K562 (cell line): ENCODE data around the gene ECI1. TPM values are rescaled to one million over a fixed set of nuclear protein-coding genes. Genes with fewer than 3 reads are reported as not detected.

Experiments used
- BRD9 ChIP-seq: fragments of 450-650 bp; IDR thresholded peaks from 2 replicates; pipeline ENCODE4 v1.6.1; 2018; ENCODE audit warnings: low read depth; ENCODE audit not compliant: partially characterized antibody
- CBX5 ChIP-seq: IDR thresholded peaks from 2 replicates; pipeline ENCODE4 v1.6.1; 2014; ENCODE audit warnings: low read depth, borderline replicate concordance
- CHD1 ChIP-seq: fragments of 200-600 bp; sonication (generic); IDR thresholded peaks from one replicate; pipeline ENCODE4 v1.6.1; 2012; ENCODE audit warnings: mild to moderate bottlenecking, moderate library complexity, low read length, inconsistent platforms
- LEF1 ChIP-seq: fragments of 450-650 bp; IDR thresholded peaks from 2 replicates; pipeline ENCODE4 v1.6.1; 2016; ENCODE audit warnings: mild to moderate bottlenecking
- MEF2D ChIP-seq: conservative IDR thresholded peaks from 2 replicates; pipeline ENCODE4 v1.6.1; 2016; ENCODE audit warnings: low read depth, missing genetic modification characterization, missing compliant biosample characterization
- NFIX ChIP-seq: fragments of 250-450 bp; sonication (Bioruptor Pico); IDR thresholded peaks from 2 replicates; pipeline ENCODE4 v1.4.0; 2020; ENCODE audit warnings: low read depth, mild to moderate bottlenecking, moderate library complexity
- NONO ChIP-seq, 2 experiments: fragments of 200-400 bp in 1 of 2; fragments of 450-650 bp in 1 of 2; formaldehyde crosslinking in 1 of 2; IDR thresholded peaks; 2 replicates each; pipeline ENCODE4 v1.6.1; 2017; ENCODE audit warnings: low read depth in 2 of 2, mild to moderate bottlenecking in 2 of 2, moderate library complexity in 2 of 2, low read length in 1 of 2
- RAD21 ChIP-seq, 2 experiments: fragments of 250-450 bp in 1 of 2; fragments of 450-650 bp in 1 of 2; sonication (Bioruptor Pico) in 1 of 2; formaldehyde crosslinking in 1 of 2; IDR thresholded peaks in 1 of 2; conservative IDR thresholded peaks in 1 of 2; 2 replicates each; pipeline versions ENCODE4 v1.4.0 to v1.8.0; 2020 to 2022; ENCODE audit warnings: mild to moderate bottlenecking in 2 of 2, moderate library complexity in 1 of 2
- SMAD1 ChIP-seq: fragments of 150-350 bp; IDR thresholded peaks from 2 replicates; pipeline ENCODE4 v1.6.1; 2014; ENCODE audit warnings: low read length, low read depth; ENCODE audit not compliant: partially characterized antibody
- TCF7L2 ChIP-seq: fragments of 150-350 bp; IDR thresholded peaks from 2 replicates; pipeline ENCODE4 v1.6.1; 2016; ENCODE audit warnings: low read depth, mild to moderate bottlenecking, low read length, moderate library complexity
- XRCC3 ChIP-seq: fragments of 450-650 bp; IDR thresholded peaks from 2 replicates; pipeline ENCODE4 v1.6.1; 2017; ENCODE audit warnings: mild to moderate bottlenecking, moderate library complexity
- polyA plus RNA-seq, 8 experiments: library from polyadenylated mRNA; depleted of rRNA in 4 of 8; stranded (reverse) in 5 of 8; unstranded in 3 of 8; fragments of >200 nt; fragmentation: Nextera tagmentation in 2 of 8; fragmentation: Illumina TruSeq in 1 of 8; extraction: Ambion mirVana in 2 of 8; extraction: Trizol in 1 of 8; gene quantifications; 2 replicates each; pipeline versions ENCODE4 v1.2.1 to v1.2.3, GENCODE V29; 2011 to 2014; ENCODE audit warnings: inconsistent platforms in 1 of 8, missing spikeins in 1 of 8
- total RNA-seq, 7 experiments: library from RNA; depleted of rRNA in 6 of 7; stranded (reverse); fragments of >200 nt in 6 of 7; fragmentation: Illumina TruSeq in 2 of 7; extraction: Trizol in 2 of 7; gene quantifications; 2 replicates each; pipeline versions ENCODE4 v1.2.1 to v1.2.3, GENCODE V29; 2011 to 2021; ENCODE audit warnings: low replicate concordance in 1 of 7
- TF ChIP-seq, protein P1 (sequence below): fragments of 450-650 bp; IDR thresholded peaks from 2 replicates; pipeline ENCODE4 v1.6.1; 2018; ENCODE audit not compliant: partially characterized antibody
- TF ChIP-seq, protein P2 (sequence below), 2 experiments: fragments of 450-650 bp in 1 of 2; IDR thresholded peaks; 2 replicates each; pipeline ENCODE4 v1.6.1; 2011 to 2017; ENCODE audit warnings: low read depth in 2 of 2, antibody characterized with exemption in 1 of 2, borderline replicate concordance in 1 of 2, low read length in 1 of 2, mild to moderate bottlenecking in 1 of 2, mixed read lengths in 1 of 2; ENCODE audit not compliant: control insufficient read depth in 1 of 2
- TF ChIP-seq, protein P3 (sequence below): fragments of 250-450 bp; sonication (Bioruptor Pico); IDR thresholded peaks from 2 replicates; pipeline ENCODE4 v1.9.0; 2021; ENCODE audit warnings: mild to moderate bottlenecking

ECI1 gene
- total and polyA plus RNA-seq, 9 of the 15 experiments (the other 6 are each of a cell fraction or from before 2014, with no cell fraction given): 4.7 to 189 (median 54.0) TPM

DNA sequence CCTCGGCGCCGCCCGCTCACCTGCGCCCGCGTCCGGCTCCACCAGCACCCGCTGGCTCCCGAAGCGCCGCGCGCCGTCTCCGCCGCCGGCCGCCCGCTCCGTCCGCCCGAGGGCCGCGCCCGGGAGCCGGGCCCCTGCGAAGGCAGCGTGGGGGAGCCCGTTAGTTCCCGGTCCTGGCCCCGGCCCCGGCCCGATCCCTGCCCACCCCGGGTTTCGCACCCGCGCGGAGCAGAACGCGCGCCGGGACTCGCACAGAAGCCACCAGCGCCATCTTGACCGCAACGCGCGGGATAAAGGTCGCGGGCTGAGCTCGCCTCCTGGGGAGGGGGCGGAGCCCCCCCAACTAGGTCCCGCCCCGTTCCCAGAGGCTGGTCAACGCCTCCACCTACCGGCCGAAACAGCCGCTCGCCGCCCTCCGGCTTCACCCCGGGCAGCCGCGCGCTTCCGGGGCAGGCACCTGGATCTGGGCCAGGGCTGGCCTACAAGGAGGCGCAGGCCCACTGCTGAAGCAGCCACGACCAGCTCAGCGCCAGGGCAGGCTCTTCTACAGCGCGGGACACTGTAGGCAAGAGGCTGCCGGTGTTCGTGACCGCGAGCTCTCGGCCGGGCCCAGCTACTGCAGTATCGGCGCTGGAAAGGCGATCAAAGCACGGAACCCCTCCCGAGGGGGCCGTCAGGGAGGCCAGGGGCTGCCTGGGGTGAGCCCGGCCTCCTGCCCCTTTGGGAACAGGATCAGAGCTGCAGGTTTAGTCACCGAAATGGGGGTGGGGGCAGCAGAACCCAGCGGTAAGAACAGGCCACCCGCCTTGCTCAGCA is at the start of gene ECI1 (continued):
- TF ChIP-seq, protein P1, sequence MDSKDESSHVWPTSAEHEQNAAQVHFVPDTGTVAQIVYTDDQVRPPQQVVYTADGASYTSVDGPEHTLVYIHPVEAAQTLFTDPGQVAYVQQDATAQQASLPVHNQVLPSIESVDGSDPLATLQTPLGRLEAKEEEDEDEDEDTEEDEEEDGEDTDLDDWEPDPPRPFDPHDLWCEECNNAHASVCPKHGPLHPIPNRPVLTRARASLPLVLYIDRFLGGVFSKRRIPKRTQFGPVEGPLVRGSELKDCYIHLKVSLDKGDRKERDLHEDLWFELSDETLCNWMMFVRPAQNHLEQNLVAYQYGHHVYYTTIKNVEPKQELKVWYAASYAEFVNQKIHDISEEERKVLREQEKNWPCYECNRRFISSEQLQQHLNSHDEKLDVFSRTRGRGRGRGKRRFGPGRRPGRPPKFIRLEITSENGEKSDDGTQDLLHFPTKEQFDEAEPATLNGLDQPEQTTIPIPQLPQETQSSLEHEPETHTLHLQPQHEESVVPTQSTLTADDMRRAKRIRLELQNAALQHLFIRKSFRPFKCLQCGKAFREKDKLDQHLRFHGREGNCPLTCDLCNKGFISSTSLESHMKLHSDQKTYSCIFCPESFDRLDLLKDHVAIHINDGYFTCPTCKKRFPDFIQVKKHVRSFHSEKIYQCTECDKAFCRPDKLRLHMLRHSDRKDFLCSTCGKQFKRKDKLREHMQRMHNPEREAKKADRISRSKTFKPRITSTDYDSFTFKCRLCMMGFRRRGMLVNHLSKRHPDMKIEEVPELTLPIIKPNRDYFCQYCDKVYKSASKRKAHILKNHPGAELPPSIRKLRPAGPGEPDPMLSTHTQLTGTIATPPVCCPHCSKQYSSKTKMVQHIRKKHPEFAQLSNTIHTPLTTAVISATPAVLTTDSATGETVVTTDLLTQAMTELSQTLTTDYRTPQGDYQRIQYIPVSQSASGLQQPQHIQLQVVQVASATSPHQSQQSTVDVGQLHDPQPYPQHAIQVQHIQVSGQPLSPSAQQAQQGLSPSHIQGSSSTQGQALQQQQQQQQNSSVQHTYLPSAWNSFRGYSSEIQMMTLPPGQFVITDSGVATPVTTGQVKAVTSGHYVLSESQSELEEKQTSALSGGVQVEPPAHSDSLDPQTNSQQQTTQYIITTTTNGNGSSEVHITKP: peak; percentile 19
- TF ChIP-seq TCF7L2 (no peak), SMAD1 (peak; percentile 19), CHD1 (peak; percentile 69), MEF2D (tag) (no peak), LEF1 (no peak), BRD9 (no peak), CBX5 (no peak), NONO (IDR thresholded peaks at IDR 0.05; ENCODE audit: low read depth in 2 of 2, low read length in 1 of 2) (peak in 1 of 2 experiments; percentile 89; a peak in 3 of 4 replicates), XRCC3 (no peak), RAD21 (CRISPR knock-in tag; conservative IDR thresholded peaks at IDR 0.05 in 1 of 2, IDR thresholded peaks at IDR 0.05 in 1 of 2) (peak; percentile 82 to 85), NFIX (0 out of 2 replicates have a peak, but pooled peaks have one; percentile 21)
- TF ChIP-seq, protein P2, sequence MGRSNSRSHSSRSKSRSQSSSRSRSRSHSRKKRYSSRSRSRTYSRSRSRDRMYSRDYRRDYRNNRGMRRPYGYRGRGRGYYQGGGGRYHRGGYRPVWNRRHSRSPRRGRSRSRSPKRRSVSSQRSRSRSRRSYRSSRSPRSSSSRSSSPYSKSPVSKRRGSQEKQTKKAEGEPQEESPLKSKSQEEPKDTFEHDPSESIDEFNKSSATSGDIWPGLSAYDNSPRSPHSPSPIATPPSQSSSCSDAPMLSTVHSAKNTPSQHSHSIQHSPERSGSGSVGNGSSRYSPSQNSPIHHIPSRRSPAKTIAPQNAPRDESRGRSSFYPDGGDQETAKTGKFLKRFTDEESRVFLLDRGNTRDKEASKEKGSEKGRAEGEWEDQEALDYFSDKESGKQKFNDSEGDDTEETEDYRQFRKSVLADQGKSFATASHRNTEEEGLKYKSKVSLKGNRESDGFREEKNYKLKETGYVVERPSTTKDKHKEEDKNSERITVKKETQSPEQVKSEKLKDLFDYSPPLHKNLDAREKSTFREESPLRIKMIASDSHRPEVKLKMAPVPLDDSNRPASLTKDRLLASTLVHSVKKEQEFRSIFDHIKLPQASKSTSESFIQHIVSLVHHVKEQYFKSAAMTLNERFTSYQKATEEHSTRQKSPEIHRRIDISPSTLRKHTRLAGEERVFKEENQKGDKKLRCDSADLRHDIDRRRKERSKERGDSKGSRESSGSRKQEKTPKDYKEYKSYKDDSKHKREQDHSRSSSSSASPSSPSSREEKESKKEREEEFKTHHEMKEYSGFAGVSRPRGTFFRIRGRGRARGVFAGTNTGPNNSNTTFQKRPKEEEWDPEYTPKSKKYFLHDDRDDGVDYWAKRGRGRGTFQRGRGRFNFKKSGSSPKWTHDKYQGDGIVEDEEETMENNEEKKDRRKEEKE (IDR thresholded peaks at IDR 0.05; ENCODE audit: borderline replicate concordance in 1 of 2, control insufficient read depth in 1 of 2, low read depth in 2 of 2, low read length in 1 of 2): 0 out of 4 replicates have a peak, but pooled peaks of 1 of the 2 experiments have one; percentile 50
- TF ChIP-seq, protein P3, sequence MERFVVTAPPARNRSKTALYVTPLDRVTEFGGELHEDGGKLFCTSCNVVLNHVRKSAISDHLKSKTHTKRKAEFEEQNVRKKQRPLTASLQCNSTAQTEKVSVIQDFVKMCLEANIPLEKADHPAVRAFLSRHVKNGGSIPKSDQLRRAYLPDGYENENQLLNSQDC (CRISPR knock-in tag): no peak
